Activated T-cell treated with anti-CD3 and anti-CD28 coated beads, Interleukin-2, amount 50 U/mL, for 4 hours (primary cell): Measurements from ENCODE around the gene DTD2. TPM values are rescaled to one million over a fixed set of nuclear protein-coding genes. Genes with fewer than 3 reads are reported as not detected.

Source experiments
- ATAC-seq, 2 donors: fragments of 200-7000 bp; cut with Tn5 transposase; one replicate each; pipeline ENCODE4 v1.10.0; 2021
- DNase-seq: peaks from one replicate; pipeline ENCODE4 v3.0.0-alpha.2; 2020
- H3K27me3 Mint-ChIP-seq: one replicate; pipeline ENCODE4 v1.8.0; 2021; ENCODE audit warnings: low read depth, mixed read lengths
- H3K36me3 Mint-ChIP-seq: one replicate; pipeline ENCODE4 v1.8.0; 2022; ENCODE audit warnings: mixed read lengths; ENCODE audit not compliant: insufficient read depth
- H3K4me1 Mint-ChIP-seq: one replicate; pipeline ENCODE4 v1.8.0; 2021; ENCODE audit warnings: low read depth, mixed read lengths
- H3K4me3 Mint-ChIP-seq: one replicate; pipeline ENCODE4 v1.8.0; 2021; ENCODE audit warnings: mild to moderate bottlenecking, moderate library complexity, mixed read lengths
- H3K9me3 Mint-ChIP-seq: one replicate; pipeline ENCODE4 v1.8.0; 2021; ENCODE audit warnings: mixed read lengths
- total RNA-seq, 3 donors: library from RNA; stranded (reverse); gene quantifications; one replicate each; pipeline ENCODE4 v1.2.1, GENCODE V29; 2021

Gene DTD2
- total RNA-seq, result 10 to 100 TPM; 29.0 to 31.8 (median 30.2) TPM

GRCh38 chr14:31456841-31457664, at the start of gene DTD2:
TSS of gene DTD2 (minus strand) at chr14:31457506. CDS start at chr14:31457393, 113 bp downstream.
- no peaks in the 10 kb centered on the region for H3K9me3 Mint-ChIP-seq
- ATAC-seq, result peak; percentile 98 to 99

GRCh38 chr14:31505411-31505810, 48.1 kb upstream of the DTD2 start:
- H3K9me3 Mint-ChIP-seq, result no peaks in the 10 kb centered on the region
- ATAC-seq (no peak), DNase-seq (no peak)
- H3K4me3 Mint-ChIP-seq, result no peak overlapping the region
- H3K36me3 Mint-ChIP-seq, result no peaks in the 10 kb centered on the region
- no peaks in the 10 kb centered on the region for H3K27me3 Mint-ChIP-seq
- H3K4me1 Mint-ChIP-seq, result no peaks in the 10 kb centered on the region

More at GRCh38 chr14:31456841-31457664, at the start of gene DTD2:
- Mint-ChIP-seq H3K4me1 (peaks cover 28% of the 10 kb centered on the region), H3K27me3 (peaks cover 2% of the 10 kb centered on the region), H3K36me3 (peaks cover 8% of the 10 kb centered on the region), H3K4me3 (peak within 1 kb of the TSS; percentile 98)
- peak; percentile 90 for DNase-seq

GRCh38 chr14:31501870-31502269, 44.6 kb upstream of the DTD2 start:
- no peak overlapping the region for H3K4me3 Mint-ChIP-seq
- no peak for DNase-seq
- H3K4me1 Mint-ChIP-seq, result no peaks in the 10 kb centered on the region
- H3K36me3 Mint-ChIP-seq, result no peaks in the 10 kb centered on the region
- no peak for ATAC-seq
- H3K9me3 Mint-ChIP-seq, result no peaks in the 10 kb centered on the region
- peaks cover 4% of the 10 kb centered on the region for H3K27me3 Mint-ChIP-seq

- H3K36me3 Mint-ChIP-seq, result no peaks in the 10 kb centered on the region
- H3K4me3 Mint-ChIP-seq, result no peak overlapping the region
- ATAC-seq (no peak), DNase-seq (no peak)
- H3K4me1 Mint-ChIP-seq, result no peaks in the 10 kb centered on the region
- H3K27me3 Mint-ChIP-seq, result peaks cover 16% of the 10 kb centered on the region
- H3K9me3 Mint-ChIP-seq, result no peaks in the 10 kb centered on the region
Observed at GRCh38 chr14:31492759-31493498, 35.6 kb upstream of the DTD2 start.

GRCh38 chr14:31489691-31490090, 32.4 kb upstream of the DTD2 start:
- Mint-ChIP-seq H3K27me3 (peaks cover 11% of the 10 kb centered on the region), H3K4me1 (no peaks in the 10 kb centered on the region), H3K4me3 (no peak overlapping the region), H3K9me3 (no peaks in the 10 kb centered on the region), H3K36me3 (no peaks in the 10 kb centered on the region)
- ATAC-seq, result no peak
- no peak for DNase-seq

DNA sequence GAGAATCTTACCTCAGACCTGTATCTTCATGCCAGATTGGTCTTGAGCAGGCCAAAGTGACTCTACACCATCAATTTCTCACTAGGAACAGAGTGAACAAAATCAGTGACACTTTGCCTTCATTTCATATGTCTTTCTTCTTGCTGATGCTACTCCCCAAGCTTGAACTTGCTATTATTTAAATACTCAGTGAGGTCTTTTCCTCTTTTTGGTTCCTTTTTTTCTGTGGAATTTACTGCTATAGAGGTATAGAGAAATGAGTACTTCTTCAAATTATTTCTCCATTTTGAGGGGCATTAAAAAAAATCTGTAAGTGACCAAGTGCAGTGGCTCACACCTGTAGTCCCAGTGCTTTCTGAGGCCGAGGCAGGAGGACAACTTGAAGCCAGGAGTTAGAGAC, 30.6 kb upstream of the DTD2 start, which contains the start of gene GPR33:
Gene GPR33 (minus strand): TSS at position 154 of the 400 bp plus-strand sequence. CDS start 4,074 bp downstream, outside the sequence.
- H3K4me1 Mint-ChIP-seq, result no peaks in the 10 kb centered on the region
- H3K27me3 Mint-ChIP-seq, result peaks cover 5% of the 10 kb centered on the region
- no peak for ATAC-seq
- no peak within 1 kb of the TSS for H3K4me3 Mint-ChIP-seq
- no peaks in the 10 kb centered on the region for H3K36me3 Mint-ChIP-seq
- DNase-seq, result no peak
- H3K9me3 Mint-ChIP-seq, result no peaks in the 10 kb centered on the region

GRCh38 chr14:31486764-31487163, 29.5 kb upstream of the DTD2 start:
- no peaks in the 10 kb centered on the region for H3K4me1 Mint-ChIP-seq
- no peaks in the 10 kb centered on the region for H3K27me3 Mint-ChIP-seq
- DNase-seq (no peak), ATAC-seq (no peak)
- H3K36me3 Mint-ChIP-seq, result no peaks in the 10 kb centered on the region
- no peak overlapping the region for H3K4me3 Mint-ChIP-seq
- H3K9me3 Mint-ChIP-seq, result no peaks in the 10 kb centered on the region

- Mint-ChIP-seq H3K4me3 (no peak overlapping the region), H3K27me3 (peaks cover 7% of the 10 kb centered on the region), H3K4me1 (no peaks in the 10 kb centered on the region), H3K36me3 (no peaks in the 10 kb centered on the region), H3K9me3 (no peaks in the 10 kb centered on the region)
- DNase-seq, result no peak
- ATAC-seq, result no peak
Observed at GRCh38 chr14:31484754-31485153, 27.4 kb upstream of the DTD2 start.

- DNase-seq (no peak), ATAC-seq (no peak)
- Mint-ChIP-seq H3K36me3 (no peaks in the 10 kb centered on the region), H3K27me3 (peaks cover 14% of the 10 kb centered on the region), H3K4me3 (no peak overlapping the region), H3K9me3 (no peaks in the 10 kb centered on the region), H3K4me1 (no peaks in the 10 kb centered on the region)
Observed at GRCh38 chr14:31480156-31480555, 22.9 kb upstream of the DTD2 start.

DNA sequence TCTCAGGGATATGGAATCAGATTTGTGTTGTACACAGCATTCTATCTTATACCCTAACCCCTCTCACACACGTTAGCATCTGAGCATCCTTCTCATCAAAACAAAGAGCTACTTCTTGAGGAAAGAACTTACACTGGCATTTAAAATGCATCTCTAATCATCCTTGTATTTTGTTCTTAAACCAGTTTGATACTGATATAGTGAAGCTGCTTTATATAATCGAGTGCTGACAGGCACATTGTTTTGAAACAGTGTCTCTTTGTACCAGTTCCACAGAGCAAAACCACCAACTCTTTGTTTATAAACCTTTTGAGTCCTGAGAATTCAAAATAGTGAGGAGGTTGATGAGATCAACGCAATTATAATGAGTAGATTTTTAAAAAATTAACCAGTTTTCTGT, 21.7 kb upstream of the DTD2 start:
- ATAC-seq, result no peak
- Mint-ChIP-seq H3K9me3 (no peaks in the 10 kb centered on the region), H3K4me3 (no peak overlapping the region), H3K36me3 (no peaks in the 10 kb centered on the region), H3K27me3 (peaks cover 14% of the 10 kb centered on the region), H3K4me1 (no peaks in the 10 kb centered on the region)
- no peak for DNase-seq

DNA sequence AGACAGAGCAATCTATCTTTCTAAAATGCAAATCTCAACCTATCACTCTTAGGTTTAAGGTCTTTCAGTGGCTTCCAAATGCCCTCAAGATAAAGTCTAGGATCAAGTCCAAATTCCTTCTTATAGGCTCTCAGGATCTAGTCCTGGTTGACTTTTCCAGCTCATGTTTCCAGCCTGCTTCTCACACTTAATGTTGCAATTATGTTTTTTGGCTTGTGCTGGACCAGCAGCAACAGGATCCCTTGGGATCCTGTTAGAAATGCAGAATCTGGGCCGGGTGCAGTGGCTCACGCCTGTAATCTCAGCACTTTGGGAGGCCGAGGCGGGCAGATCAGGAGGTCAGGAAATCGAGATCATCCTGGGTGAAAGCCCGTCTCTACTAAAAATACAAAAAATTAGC, 19.9 kb upstream of the DTD2 start:
- no peaks in the 10 kb centered on the region for H3K36me3 Mint-ChIP-seq
- no peak overlapping the region for H3K4me3 Mint-ChIP-seq
- ATAC-seq, result no peak
- no peaks in the 10 kb centered on the region for H3K9me3 Mint-ChIP-seq
- DNase-seq, result no peak
- H3K4me1 Mint-ChIP-seq, result no peaks in the 10 kb centered on the region
- H3K27me3 Mint-ChIP-seq, result peaks cover 22% of the 10 kb centered on the region

GRCh38 chr14:31476131-31476866, 19.0 kb upstream of the DTD2 start:
- no peaks in the 10 kb centered on the region for H3K9me3 Mint-ChIP-seq
- peaks cover 25% of the 10 kb centered on the region for H3K27me3 Mint-ChIP-seq
- no peak for DNase-seq
- H3K4me3 Mint-ChIP-seq, result no peak overlapping the region
- H3K36me3 Mint-ChIP-seq, result no peaks in the 10 kb centered on the region
- H3K4me1 Mint-ChIP-seq, result no peaks in the 10 kb centered on the region
- ATAC-seq, result no peak

GRCh38 chr14:31466554-31466953, 9.2 kb upstream of the DTD2 start:
- no peaks in the 10 kb centered on the region for H3K9me3 Mint-ChIP-seq

DNA sequence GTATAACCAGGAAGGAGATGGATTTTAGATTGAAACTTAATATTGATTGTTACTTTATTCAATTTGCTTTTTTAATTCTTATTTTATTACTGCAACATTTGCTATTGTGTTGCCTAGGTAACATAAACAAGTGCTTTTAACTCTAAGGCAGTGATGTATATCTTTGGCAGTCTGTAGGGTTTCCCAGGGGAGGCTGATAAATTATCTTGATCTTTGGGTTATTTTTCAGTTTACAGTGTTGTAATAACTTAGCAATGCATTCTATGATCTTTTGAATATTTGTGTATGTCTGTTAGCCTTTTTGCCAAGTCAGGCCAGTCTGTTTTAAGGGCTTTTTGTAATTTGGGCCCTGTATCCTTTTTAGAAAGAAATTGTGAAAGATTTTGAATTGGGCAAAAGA, 7.8 kb upstream of the DTD2 start:
- ATAC-seq (no peak), DNase-seq (no peak)
- Mint-ChIP-seq H3K36me3 (no peaks in the 10 kb centered on the region), H3K9me3 (no peaks in the 10 kb centered on the region), H3K4me3 (no peak overlapping the region), H3K27me3 (peaks cover 4% of the 10 kb centered on the region), H3K4me1 (peaks cover 1% of the 10 kb centered on the region)

More at GRCh38 chr14:31466554-31466953, 9.2 kb upstream of the DTD2 start:
- ATAC-seq, result no peak
- Mint-ChIP-seq H3K36me3 (no peaks in the 10 kb centered on the region), H3K4me3 (no peak overlapping the region), H3K27me3 (peaks cover 5% of the 10 kb centered on the region), H3K4me1 (no peaks in the 10 kb centered on the region)
- no peak for DNase-seq
